Thymus (tissue), 11 donors: Measurements from ENCODE around the gene GLYATL1. TPM values are rescaled to one million over a fixed set of nuclear protein-coding genes. Genes with fewer than 3 reads are reported as not detected.

ENCODE experiments used
- DNase-seq, 9 donors: peaks; one replicate each; pipeline ENCODE4 v3.0.0-alpha.2; 2013; ENCODE audit warnings: low spot score in 9 of 9, low read depth in 6 of 9, missing footprints in 1 of 9
- H3K27ac ChIP-seq, 2 donors: one replicate each; pipeline ENCODE4 v1.5.1; 2013; ENCODE audit warnings: control low read depth in 1 of 2, low read depth in 1 of 2, low read length in 1 of 2, mild to moderate bottlenecking in 1 of 2, moderate library complexity in 1 of 2
- H3K27me3 ChIP-seq, 2 donors: one replicate each; pipeline ENCODE4 v1.5.1; 2013; ENCODE audit warnings: low read length in 1 of 2; ENCODE audit not compliant: control insufficient read depth in 2 of 2, insufficient read depth in 1 of 2
- H3K36me3 ChIP-seq, 2 donors: one replicate each; pipeline ENCODE4 v1.5.1; 2013; ENCODE audit warnings: low read length in 1 of 2, mild to moderate bottlenecking in 1 of 2, moderate library complexity in 1 of 2; ENCODE audit not compliant: control insufficient read depth in 2 of 2, insufficient read depth in 2 of 2
- H3K4me1 ChIP-seq, 2 donors: one replicate each; pipeline ENCODE4 v1.5.1; 2013; ENCODE audit warnings: low read length in 2 of 2; ENCODE audit not compliant: control insufficient read depth in 2 of 2, insufficient read depth in 2 of 2
- H3K4me3 ChIP-seq, 2 donors: one replicate each; pipeline ENCODE4 v1.5.1; 2013; ENCODE audit warnings: low read length in 2 of 2, control low read depth in 1 of 2, mild to moderate bottlenecking in 1 of 2
- H3K9me3 ChIP-seq, 2 donors: one replicate each; pipeline ENCODE4 v1.5.1; 2013; ENCODE audit warnings: low read length in 1 of 2, mild to moderate bottlenecking in 1 of 2; ENCODE audit not compliant: control insufficient read depth in 2 of 2, insufficient read depth in 1 of 2
- WGBS: extraction: QIAGEN DNeasy Blood & Tissue Kit; methylation state at CpG from one replicate; pipeline ENCODE4 v1.1.7; 2013; 5-methylcytosine and 5-hydroxymethylcytosine counted together
- polyA plus RNA-seq: library from polyadenylated mRNA; stranded (reverse); fragments of 200-250 nt; gene quantifications from one replicate; pipeline ENCODE4 v1.2.3, GENCODE V29; 2013
- total RNA-seq: library from RNA; stranded (reverse); fragments of 120-200 nt; gene quantifications from one replicate; pipeline ENCODE4 v1.2.4, GENCODE V29; 2013
- donor health status: healthy.

GLYATL1 gene
- total and polyA plus RNA-seq, 2 donors: 1.4 to 4.9 TPM

DNA sequence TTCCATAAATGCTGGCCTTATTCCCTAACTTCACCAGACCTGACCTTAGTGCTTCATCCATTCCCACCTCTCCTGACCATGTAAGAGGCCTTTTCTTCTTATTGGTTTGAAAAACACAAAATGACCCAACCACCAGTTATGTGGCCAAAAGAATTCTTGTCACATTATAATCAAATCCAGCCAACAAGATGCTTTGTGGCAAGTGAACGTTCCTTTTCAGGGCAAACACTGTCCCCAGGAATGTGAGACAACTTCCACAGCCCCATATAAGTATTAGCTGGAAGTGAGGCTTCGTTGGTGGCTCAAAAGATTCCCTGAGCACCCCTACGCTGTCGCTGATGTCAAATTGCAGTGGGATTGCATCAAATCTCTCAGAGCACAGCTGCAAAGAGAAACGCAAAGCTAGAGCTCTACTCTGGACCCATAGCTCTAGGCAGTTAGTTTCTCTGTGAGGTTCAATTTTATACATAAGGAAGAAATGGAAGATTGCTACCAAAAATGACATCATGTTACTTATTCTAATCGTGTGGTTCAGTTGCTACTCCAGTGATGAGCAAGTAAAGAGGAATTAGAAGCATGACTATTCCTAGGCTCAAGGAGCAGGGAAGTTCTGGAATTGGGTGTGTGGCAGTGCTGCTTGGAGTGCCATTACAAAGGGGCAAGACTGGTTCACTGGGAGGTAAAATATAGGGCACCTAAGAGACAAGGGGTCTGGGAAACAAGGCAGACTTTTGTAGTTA lies 26.1 kb downstream of the GLYATL1 start:
- H3K27me3 ChIP-seq: peaks cover 0 to 4% of the 10 kb centered on the region in 2 donors
- WGBS: 89% methylated on average over 6 of the region's 6 CpGs
- no peak overlapping the region for H3K27ac ChIP-seq
- H3K4me3 ChIP-seq: no peak overlapping the region
- no peaks in the 10 kb centered on the region for H3K36me3 ChIP-seq
- no peak for DNase-seq
- H3K9me3 ChIP-seq: no peaks in the 10 kb centered on the region
- no peaks in the 10 kb centered on the region for H3K4me1 ChIP-seq

DNA sequence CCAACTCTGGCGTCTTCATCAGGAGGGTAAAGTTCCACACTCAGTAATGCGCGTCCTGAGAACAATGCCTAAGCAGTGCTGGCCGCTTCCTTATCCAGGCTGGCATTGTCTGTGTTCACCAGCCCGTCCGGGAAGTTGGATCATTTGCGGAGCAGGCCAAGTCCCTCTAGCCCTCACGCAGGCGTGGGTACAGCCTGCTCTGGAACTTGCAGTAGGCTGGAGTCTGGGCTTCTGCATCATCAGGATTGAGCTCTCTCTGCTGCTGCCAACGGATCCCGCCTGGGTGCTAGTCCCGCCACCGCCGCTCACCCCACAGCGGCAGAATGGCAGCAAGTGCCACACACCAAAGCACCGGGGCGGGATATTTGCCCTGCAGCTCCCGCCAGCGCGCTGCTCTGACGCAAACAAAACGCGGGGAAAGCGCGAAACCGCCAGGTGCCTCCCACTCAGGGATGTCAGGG lies 29.0 kb downstream of the GLYATL1 start:
- 88% methylated on average over 26 of the region's 26 CpGs for WGBS

DNA sequence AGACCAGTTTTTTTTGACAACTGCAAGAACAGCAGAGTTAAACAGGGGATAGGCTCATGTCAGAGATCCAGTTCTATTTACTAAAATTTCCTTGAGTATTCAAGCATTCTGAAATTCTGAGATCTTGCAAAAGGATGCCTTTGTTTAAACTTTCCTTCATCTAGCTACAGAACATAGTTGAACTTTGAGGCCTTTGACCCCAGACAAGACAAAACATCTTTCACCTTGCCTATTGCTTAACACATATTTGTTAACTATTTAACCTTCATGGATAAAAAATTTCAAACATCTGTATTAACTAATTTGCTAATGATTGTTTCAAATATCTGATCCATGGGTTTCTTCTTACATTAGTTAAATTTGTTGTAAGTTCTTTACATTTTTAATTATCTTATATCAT lies 38.2 kb downstream of the GLYATL1 start:
- H3K9me3 ChIP-seq: peaks cover 0 to 3% of the 10 kb centered on the region in 2 donors
- no peak for DNase-seq
- no peaks in the 10 kb centered on the region for H3K36me3 ChIP-seq
- no peak overlapping the region for H3K27ac ChIP-seq
- H3K4me1 ChIP-seq: no peaks in the 10 kb centered on the region
- no peaks in the 10 kb centered on the region for H3K27me3 ChIP-seq
- H3K4me3 ChIP-seq: no peak overlapping the region

More for the DNA sequence above, 29.0 kb downstream of the GLYATL1 start:
- H3K27ac ChIP-seq: no peak overlapping the region
- DNase-seq: no peak
- no peaks in the 10 kb centered on the region for H3K36me3 ChIP-seq
- peaks cover 0 to 4% of the 10 kb centered on the region in 2 donors for H3K9me3 ChIP-seq
- no peak overlapping the region for H3K4me3 ChIP-seq
- peaks cover 0 to 4% of the 10 kb centered on the region in 2 donors for H3K27me3 ChIP-seq
- H3K4me1 ChIP-seq: no peaks in the 10 kb centered on the region

DNA sequence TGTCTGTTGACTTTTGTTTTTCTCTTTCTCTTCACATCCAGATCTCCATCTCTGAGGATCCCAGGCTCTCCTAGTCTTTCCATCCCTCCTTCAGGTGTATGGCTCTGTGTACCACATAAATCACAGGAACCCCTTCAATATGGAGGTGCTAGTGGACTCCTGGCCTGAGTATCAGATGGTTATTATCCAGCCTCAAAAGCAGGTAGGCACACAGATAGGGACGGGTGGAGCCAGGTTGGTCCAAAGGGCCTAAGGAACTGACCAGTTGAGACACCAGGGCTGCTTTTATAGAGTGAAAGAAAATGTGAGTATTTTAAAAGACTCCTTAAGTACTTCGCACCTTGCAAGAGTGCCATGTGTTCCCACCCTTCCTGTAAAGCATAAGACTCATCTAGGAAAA lies 39.9 kb downstream of the GLYATL1 start:
- H3K9me3 ChIP-seq: no peaks in the 10 kb centered on the region
- WGBS: 96% methylated on average over 2 of the region's 2 CpGs
- no peaks in the 10 kb centered on the region for H3K27me3 ChIP-seq
- no peaks in the 10 kb centered on the region for H3K36me3 ChIP-seq
- no peak overlapping the region for H3K4me3 ChIP-seq
- H3K27ac ChIP-seq: no peak overlapping the region
- DNase-seq: no peak
- H3K4me1 ChIP-seq: no peaks in the 10 kb centered on the region

DNA sequence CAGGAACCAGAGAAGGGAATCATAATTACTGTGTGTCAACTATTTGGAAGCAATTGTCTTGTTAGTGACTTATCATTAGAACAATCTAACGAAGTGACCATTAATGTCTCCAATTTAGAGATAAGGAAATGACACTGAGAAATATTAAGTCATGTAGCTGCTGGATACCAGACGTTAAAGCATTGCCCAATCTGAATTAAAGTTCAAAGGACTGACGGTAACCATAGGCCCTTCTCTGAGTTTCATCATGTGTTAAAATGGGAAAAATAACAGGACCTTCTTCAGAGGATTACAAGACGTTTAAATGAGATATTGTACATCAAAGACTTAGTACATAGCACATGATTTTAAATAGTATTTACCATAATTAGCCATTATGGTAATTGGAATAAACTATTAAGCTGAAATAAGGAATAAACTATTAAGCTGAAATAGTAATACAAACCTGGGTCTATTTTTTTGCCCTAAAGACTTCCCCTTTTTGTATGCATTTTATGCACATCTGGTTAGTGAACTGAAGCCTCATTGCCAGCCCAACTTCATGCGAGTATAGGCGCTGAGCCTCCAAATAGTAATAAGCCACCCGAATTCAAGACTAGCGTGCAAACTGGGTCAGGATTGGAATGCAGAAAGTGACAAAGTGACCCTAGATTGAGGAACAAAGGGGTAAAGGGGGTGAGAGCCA lies 41.0 kb downstream of the GLYATL1 start:
- Histone ChIP-seq H3K36me3 (no peaks in the 10 kb centered on the region), H3K4me1 (no peaks in the 10 kb centered on the region), H3K27ac (no peak overlapping the region), H3K4me3 (no peak overlapping the region), H3K9me3 (no peaks in the 10 kb centered on the region), H3K27me3 (no peaks in the 10 kb centered on the region)
- DNase-seq: no peak
- WGBS: 90% methylated on average over 8 of the region's 8 CpGs

DNA sequence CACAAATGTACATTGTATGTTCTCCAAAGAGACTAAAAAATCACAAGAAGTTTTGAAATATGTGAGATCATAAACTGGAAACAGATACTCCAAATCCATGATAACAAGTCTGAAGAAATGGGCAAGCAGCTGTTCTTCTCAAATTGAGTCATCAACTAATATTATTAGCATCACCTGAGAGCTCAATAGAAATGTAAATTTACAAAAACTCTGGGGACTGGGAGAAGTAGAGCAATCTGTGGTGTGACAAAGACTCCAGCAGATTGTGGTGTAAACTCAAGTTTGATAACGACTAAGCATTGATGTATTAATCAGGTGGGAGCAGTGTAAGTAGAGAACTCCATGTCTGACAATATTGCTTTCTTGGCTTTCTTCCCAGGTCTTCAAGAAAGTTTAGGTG lies 53.2 kb downstream of the GLYATL1 start:
- H3K27ac ChIP-seq: no peak overlapping the region
- no peaks in the 10 kb centered on the region for H3K36me3 ChIP-seq
- DNase-seq: no peak
- H3K4me3 ChIP-seq: no peak overlapping the region
- H3K4me1 ChIP-seq: no peaks in the 10 kb centered on the region
- no peaks in the 10 kb centered on the region for H3K27me3 ChIP-seq
- H3K9me3 ChIP-seq: no peaks in the 10 kb centered on the region
- WGBS: 89% methylated on average over 1 of the region's 1 CpG

DNA sequence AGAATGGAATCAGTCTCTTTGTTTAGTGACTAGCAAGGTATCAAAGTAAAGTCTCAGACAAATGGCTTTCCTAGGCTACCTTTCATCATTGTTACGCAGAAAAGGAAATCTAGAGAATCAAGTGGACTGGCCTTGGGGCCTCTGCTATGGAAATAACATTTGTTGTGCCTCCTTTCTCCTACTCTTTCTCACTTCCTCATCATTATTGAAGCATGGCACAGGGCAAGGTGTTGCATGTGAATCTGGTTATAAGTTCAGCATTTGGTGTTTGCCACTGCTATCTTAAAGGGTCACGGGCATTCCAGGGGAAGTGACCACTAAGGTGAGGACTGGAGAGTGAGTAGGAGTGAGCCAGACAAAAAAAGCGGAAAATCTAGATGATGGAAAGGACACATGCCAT lies 54.9 kb downstream of the GLYATL1 start:
- no peaks in the 10 kb centered on the region for H3K9me3 ChIP-seq
- H3K36me3 ChIP-seq: no peaks in the 10 kb centered on the region
- no peak overlapping the region for H3K4me3 ChIP-seq
- WGBS: 94% methylated on average over 3 of the region's 3 CpGs
- H3K27me3 ChIP-seq: no peaks in the 10 kb centered on the region
- H3K27ac ChIP-seq: no peak overlapping the region
- no peak for DNase-seq
- H3K4me1 ChIP-seq: no peaks in the 10 kb centered on the region

DNA sequence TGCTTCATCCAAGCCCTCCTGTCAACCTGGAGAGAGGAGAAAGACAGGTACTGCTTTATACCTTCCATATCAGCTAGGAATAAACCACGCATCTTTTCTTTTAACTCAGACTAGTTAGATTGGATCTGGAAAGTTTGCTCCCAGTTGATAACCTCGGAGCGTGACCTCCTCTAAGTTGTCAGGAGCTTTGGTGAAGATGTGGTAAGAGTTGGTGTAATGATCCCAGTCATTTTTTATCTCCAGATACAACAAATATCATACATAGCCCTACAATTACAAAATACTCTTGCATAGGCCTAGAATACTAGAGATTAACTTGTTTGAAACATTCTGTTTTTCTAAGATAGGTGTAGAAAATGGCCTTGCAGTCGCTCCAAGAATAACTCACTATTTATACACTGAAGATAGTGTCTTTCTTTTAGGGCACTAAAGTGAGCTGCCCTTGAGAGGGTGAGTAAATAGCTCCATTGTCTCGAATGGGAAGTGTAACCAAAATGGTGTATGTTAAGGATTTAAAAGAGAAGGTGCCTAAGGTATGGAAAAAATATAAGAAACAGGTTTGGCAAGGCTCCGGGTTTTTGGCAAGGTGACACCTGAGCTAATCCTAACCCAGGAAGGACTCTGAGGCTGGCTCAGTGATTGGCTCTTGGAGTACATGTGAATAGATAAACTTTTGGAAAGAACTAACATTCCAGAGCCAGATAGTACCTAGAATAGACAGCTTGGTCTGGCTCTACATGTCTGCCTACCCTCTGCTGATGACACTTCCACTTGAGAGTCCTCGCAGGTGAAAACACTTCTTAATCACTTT lies 59.4 kb downstream of the GLYATL1 start:
- no peak for DNase-seq
- no peaks in the 10 kb centered on the region for H3K27me3 ChIP-seq
- H3K36me3 ChIP-seq: no peaks in the 10 kb centered on the region
- 94% methylated on average over 7 of the region's 7 CpGs for WGBS
- no peak overlapping the region for H3K4me3 ChIP-seq
- no peaks in the 10 kb centered on the region for H3K9me3 ChIP-seq
- H3K27ac ChIP-seq: no peak overlapping the region
- H3K4me1 ChIP-seq: no peaks in the 10 kb centered on the region

DNA sequence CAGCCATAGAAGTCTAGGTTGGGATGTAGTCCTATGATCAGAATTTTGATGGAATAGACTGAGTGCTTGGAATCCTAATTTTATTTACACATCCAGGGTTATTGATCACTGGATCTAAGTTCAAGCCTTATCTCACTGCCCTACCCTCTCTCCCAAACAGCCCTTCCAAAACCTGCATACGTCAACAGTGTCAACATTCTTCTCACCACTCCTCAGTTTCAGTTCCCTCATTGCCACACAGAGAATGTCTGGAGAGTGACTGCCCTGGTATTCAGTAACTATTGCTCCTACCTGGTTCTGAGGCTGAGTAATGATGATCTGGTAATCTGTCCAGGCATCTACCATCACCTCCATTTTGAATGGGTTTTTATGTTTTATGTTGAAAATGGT lies 60.0 kb downstream of the GLYATL1 start:
- no peak for DNase-seq
- H3K4me1 ChIP-seq: no peaks in the 10 kb centered on the region
- no peak overlapping the region for H3K4me3 ChIP-seq
- 96% methylated on average over 1 of the region's 1 CpG for WGBS
- no peaks in the 10 kb centered on the region for H3K27me3 ChIP-seq
- H3K27ac ChIP-seq: no peak overlapping the region
- H3K9me3 ChIP-seq: no peaks in the 10 kb centered on the region
- H3K36me3 ChIP-seq: no peaks in the 10 kb centered on the region
